A172 (cell line): ENCODE data around the gene IMMP2L. TPM values are rescaled to one million over a fixed set of nuclear protein-coding genes. Genes with fewer than 3 reads are reported as not detected.
"Not testable (repeated sequence)": the region's sequence is repeated elsewhere in the genome, so short reads cannot be mapped to it uniquely, and the experiment has no call there.

Source experiments
- DNase-seq: peaks from one replicate; pipeline ENCODE4 v3.0.0-alpha.2; 2015; ENCODE audit warnings: low spot score
- total RNA-seq: library from RNA; depleted of rRNA; stranded (reverse); fragments of >200 nt; shearing (Covaris generic); gene quantifications from 2 replicates; pipeline ENCODE4 v1.2.3, GENCODE V29; 2014

IMMP2L gene
- total RNA-seq, 1 experiment from 2014 or later = 22.6 TPM

DNA sequence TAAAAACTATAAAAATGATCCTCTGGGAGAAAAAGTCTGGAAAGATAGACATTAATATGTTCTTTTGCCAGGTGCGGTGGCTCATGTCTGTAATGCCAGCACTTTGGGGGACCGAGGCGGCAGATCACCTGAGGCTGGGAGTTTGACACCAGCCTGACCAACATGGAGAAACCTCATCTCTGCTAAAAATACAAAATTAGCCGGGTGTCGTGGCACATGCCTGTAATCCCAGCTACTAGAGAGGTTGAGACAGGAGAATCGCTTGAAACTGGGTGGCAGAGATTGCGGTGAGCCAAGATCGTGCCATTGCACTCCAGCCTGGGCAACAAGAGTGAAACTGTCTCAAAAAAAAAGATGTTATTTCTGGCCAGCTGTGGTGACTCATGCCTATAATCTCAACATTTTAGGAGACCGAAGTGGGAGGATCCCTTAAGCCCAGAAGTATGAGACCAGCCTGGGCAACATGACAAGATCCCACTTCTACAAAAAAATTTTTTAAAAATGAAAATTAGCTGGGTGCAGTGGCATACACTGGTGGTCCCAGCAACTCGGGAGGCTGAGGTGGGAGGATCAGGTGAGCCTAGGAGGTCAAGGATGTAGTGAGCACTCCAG, 573.3 kb downstream of the IMMP2L start:
- DNase-seq = no peak

DNA sequence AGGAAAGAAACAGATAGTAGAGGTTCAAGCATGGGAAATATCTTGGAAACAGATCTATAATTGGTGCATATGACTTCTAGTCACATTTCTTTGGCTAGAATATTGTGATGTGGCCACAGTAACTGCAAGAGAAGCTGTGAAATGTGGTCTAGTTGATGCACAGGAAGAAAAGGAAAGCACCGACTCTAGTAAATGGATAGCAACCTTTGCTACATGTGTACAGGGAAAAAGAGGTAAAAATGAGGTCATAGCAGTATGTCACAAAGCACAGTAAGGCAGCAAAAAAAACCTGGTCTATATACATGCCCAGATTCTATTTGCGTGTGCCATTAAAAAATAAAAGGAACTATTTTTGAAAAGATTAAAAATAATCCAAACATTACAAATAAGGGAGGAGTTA, 573.9 kb downstream of the IMMP2L start:
- no peak for DNase-seq

DNA sequence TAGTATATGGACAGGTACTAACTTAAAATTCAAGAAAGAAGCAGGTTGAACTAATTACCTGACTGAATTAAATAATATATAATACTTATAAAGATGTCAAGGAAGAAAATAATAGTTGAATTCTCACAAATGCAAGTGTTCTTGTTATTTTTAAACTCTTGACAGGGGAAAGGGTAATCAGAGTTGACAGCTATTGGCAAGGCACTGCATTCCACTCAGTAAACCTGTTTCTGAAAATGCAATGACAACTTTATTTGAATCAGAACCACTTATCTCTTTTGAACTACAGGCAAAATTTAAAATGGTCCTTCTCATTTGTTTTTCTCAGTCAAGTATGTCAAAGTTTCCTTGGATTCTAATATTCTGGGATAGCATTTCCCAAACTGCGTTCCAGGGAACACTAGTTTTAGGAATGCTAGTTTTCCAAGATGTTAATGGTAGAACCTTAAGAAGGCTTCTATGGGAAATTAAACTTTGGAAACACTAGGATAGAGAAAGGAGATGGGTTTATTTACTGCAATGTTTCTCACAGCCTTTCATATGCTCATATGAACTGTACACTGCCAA, 575.1 kb downstream of the IMMP2L start:
- DNase-seq = no peak

DNA sequence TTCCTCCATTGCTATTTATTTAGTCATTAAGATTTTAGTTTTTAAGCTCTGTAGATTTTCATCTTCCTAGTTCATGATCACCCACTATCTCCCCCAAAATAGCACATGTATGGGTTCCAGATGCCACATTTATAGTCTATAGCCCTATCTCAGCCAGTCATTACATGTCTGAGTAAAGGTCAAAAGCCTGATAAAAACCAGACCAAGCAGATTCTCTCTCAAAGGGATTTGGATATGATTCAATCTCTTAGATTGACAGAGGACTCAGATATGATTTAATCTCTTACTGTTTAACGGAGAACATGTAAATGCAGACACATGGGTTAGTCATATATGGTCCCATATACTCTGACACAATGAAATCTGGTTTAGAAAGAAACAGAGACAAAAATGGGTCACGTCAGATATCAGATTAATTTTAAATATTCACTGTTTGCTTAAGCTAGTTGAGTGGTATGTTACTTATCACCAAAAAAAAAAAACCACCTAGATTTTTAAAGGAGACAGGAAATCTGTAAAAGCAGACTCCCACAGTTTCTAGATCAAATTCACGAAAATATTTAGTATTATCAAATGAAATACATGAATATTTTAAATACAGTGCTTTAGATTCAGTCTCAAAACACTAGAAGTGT, 578.4 kb downstream of the IMMP2L start:
- no peak for DNase-seq

DNA sequence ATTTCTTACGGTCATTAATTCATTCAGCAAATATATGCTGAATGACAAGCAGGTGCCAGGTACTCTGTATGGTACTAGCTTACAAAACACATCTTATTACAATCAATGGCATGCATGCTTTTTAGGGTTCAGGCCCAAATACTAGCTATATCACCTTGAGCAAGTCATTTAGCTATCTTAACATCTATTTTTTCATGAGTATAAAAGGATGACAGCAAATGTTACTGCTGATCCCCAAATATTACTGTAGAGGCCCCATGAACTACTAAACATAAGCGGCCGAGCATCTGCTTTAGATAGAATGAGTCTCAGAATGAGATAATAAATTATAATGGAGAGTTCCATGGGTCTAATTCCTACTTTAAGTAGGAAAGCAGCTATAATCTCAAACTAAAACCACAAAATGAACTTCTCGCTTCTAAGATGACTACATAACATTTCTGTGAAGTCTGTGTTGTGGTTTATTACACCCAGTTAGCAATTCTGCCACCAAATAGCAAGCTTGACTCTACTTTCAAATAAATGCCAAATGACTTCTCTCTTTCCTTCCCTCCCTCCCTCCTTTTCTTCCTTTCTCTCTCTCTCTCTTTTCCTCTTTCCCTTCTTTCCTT, 585.1 kb downstream of the IMMP2L start:
- no peak for DNase-seq

DNA sequence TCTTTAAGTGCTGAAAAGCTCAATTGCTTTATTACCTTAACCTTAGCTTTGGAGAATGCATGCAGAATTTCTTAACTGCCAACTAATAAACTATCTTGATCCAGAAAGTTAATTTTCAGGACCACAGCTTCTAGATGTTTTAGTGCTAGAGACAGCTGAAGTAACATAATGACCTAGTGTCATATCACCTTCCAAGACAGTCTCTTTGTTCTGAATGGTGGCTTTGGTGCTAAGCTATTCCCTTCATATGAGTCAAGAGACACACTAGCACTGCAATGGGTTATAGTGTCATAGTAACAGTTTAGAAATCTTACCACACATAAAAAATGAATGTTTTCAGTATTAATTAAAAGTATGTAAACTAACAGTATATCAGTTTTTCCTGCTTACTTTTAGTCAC, 586.8 kb downstream of the IMMP2L start:
- no peak for DNase-seq

DNA sequence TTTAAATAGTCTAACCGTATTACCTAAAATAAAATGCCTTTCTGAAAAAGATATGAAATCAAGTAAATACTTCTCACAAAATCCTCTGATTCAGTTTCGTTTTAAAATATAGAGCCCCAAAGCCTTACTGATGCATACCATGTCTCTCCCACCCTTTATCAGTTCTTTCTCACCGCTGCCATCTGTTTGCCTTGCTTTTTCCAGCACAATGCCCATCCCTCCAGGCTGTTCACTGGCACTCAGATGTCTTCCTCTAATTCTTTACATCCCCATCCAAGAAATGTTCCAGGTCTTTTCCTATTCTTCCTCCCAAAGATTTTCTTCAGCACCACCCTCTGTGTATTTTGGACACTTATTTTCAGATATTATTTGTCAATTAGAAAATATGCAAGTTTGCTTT, 587.9 kb downstream of the IMMP2L start:
- no peak for DNase-seq

DNA sequence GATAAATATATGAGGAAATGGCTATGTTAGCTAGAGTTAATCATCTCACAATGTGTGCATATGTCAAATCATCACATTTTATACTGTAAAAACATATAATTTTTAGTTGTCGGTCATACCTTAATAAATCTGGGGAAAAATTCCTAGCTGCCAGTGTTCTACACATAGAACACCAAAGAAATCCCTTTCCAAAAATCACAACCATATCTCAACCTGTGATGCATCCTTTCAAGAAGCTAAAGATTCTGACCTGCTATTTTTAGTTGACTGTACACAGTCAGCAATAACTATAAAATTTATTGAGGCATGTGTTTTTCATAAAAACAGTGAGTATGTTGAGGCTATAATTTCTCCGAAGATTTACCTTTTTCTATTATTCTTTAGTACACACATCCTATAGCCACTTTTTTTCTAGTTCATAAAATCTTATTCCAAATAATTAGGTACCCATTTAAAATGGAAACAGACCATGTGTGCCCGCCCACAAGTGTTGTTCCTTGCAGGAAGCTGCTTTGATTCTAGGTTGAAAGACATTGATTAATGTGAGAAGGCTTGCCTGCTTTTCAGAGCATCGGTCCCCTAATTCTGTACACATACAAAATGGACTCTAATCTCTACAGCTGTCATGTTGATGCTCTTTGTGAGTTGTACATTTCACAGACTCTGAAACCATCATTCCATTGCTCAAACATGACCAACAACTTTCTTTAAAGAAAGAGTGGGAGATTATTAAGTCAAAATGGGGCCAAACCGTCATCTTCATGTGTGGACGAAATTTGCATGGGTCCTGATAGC, 588.9 kb downstream of the IMMP2L start:
- DNase-seq = no peak

DNA sequence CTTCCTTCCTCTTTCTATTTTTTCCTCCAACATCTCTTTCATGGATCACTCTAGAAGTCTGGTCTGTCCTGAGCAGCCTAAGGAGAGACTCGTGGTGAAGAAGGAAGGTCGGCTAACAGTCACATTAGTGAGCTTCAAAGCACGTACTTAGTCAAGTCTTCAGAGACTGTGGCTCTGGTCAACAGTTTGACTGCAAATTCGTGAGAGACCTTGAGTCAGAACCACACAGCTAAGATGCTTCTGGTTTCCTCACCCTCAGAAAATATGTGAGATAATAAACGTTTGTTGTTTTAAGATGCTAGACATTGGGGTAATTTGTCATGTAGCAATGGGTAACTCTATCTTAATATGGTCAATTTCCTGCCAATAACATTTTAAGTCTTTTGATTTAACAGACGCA, 597.5 kb downstream of the IMMP2L start:
- no peak for DNase-seq

DNA sequence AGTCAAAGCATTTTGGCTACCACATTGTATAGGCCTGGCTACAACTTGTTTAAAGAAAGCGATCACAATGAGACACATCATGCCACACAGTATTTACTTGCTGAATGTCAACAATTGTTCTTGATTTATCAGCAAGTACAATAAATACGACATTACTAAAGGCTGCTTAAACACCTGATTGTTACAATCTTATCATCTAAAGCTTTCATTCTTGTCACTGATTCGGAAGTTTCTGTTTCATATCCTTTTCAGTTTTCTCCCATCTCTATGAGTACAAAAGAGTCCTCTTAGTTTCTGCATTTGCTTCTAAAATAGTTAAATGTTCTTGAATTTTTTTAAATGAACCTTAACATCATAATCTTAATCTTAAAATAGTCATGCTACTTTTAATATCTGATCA, 599.5 kb downstream of the IMMP2L start:
- no peak for DNase-seq

DNA sequence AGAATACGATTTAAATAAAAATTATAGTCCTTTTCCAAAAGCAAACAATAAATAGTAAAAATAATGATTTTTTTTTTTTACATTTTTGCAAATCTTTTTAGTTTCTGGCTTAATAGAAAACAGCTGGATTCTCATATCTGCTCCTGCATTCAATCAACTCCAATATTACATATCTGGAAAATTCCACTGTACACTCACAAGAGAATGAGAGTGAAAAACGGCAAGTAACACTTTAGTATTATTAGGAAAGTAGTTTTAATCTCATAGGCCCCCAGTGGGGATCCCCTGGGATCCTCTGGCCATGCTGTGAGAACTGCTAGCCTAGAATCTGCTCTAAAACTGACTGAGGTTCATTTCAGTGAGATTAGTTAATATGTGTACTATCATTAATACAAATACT, 599.9 kb downstream of the IMMP2L start:
- DNase-seq = no peak

DNA sequence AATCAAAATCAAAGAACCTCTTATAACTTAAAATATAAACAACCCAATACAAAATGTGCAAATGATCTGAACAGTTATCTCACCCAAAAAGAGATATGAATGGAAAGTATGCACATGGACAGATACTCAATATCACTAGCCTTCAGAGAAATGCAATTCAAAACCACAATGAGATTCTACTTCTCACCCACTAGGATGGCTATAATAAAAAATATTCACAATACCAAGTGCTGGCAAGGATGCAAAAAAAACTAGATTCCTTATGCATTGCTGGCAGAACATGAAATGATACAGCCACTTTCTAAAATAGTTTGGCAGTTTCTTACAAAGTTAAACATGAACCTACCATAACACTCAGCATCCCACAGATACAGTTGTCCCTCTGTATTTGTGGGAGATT, 601.5 kb downstream of the IMMP2L start:
- no peak for DNase-seq

DNA sequence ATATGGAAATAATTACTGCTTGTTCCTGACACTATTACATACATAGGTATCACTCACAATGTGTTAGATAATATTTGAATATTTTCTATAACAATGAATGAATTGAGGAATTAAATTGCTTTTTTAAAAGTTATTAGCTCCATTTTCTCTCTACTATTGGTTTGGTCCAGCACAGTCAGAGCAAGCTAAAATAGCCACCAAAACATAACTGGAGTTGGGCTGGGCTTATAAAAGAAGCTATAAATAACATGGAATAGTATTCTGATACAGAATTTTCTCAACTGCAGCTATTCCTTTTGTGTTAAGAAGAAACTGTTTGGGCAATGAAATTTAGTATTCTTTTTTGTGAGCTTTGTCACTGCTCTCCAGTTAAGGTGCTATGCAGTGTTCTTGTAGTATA, 614.0 kb downstream of the IMMP2L start:
- no peak for DNase-seq

DNA sequence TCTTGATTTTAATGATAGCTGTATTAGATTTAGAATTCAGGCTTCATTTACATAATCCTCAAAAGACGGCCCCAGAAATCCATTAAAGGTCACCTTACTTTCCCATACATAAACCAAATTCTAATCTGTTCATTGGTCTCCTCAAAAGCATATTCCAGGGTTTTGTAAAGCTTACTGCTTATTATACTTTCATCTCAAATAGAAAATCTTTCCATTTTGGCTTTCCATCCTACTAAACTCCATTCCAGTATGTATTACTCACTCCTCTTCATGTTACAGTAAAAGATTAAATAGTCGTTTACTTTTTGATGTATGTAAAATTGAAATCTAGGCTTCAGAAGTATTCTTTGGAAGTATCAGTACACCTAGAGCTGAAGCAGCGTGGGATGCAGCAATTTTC, 614.9 kb downstream of the IMMP2L start:
- no peak for DNase-seq

DNA sequence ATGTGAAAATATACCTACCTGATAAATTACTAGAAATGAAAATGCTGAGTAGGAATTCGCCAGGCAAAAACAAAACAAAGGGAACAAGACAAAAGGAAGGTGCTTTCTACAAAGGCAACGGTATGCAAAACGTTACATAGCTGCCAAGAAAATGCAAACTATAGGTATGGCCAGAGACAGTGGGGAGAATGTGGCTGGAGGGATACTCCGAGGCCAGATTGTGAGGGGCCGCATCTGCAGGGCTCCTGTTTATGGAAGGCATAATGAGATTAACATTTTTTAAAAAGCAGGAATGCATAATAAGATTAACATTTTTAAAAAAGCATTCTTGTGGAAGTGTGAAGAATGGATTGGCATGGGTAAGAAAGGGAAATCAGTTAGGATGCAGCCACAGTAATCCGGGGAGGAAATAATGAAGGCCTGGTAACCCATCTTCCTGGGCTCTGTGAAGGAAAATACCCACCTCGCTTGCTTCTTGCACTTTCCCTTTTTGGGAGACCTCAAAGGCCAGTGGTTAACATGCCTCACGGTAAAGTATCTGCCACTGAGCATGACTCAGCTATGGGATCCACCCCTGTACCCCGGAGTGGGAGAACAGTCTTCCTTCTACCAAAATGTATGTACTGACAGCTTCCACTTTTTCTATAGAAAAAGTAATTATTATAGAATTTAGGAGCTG, 617.2 kb downstream of the IMMP2L start:
- DNase-seq = no peak

DNA sequence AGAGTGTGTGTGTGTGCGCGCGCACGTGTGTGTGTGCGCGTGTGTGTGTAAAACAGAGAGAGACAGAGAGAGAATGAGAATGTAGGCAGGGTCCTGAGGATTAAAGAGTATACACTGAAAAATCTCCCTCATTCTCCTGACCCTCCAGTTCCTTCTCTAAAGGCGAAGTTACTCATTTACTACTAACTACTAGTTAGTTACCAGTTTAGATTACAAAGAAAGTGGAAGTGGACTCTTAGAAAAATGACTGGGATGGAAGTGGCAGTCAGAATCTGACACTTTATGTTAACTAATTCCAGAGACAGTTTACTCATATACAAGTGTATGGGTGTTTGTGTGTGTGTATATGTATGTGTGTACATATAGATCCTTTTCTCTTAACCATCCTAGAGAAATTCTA, 617.8 kb downstream of the IMMP2L start:
- no peak for DNase-seq

DNA sequence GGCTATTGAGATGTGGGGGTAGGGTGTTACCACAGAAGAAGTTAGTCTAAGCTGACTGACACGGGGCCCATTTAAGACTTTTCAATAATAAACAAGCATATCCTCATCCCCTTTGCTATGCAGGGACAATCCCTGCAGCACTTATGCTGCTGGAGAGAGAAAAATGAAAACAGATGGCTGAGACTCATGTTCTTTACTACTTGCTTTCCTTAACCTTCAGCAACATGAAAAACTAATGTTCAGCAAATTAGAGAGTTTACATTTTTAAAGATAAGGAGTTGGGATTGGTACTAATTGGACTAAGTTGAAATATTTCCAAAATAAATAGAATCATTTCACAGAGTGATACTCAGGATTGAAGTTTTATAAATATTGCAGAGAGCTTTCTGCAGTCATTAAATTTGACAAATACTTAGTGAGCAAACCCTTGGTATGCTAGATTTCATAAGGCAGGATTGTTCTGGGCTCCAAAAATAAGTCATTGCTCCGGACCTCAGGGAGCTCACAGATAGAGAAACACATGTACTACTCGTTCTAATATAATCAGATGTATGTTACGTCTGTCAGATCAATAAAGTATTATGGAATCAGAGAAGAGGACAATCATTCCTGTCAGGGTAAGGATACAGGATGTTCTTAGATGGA, 618.5 kb downstream of the IMMP2L start:
- DNase-seq = no peak

DNA sequence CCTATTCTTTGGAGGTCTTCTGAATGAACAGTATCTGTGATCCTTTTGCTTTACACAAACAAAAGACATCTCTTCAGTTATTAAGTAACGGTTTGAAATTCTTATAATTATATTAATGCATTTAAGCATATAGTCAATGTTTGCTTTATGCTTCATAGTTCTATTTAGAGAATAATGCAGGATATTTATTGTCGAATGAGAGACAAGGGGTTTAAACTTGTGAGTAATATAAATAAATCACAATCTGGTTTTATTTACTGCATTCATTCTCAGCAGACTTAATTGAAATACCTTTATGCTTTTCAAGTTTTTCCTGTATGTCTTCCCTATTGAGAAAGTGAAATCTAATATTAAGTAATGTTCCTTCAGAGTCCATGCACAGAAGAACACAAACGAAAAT, 620.9 kb downstream of the IMMP2L start:
- no peak for DNase-seq

DNA sequence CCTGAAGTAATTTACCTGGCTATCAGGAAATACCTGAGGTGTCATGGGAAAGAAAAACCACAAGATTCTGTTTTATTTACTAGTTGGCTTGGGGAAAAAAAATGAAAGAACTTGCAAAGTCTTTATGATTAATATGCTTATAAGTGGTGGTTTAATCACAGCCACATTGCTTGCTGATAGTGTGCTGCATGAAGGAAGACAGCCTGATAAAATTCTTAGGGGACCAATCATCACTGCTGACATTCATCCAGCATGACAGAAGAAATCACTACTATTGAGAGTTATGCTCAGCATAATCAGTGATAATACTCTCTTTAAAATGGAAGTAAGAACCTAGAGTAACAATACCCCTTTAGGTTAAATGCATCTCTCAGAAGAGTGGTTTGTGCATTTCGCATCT, 621.5 kb downstream of the IMMP2L start:
- no peak for DNase-seq

DNA sequence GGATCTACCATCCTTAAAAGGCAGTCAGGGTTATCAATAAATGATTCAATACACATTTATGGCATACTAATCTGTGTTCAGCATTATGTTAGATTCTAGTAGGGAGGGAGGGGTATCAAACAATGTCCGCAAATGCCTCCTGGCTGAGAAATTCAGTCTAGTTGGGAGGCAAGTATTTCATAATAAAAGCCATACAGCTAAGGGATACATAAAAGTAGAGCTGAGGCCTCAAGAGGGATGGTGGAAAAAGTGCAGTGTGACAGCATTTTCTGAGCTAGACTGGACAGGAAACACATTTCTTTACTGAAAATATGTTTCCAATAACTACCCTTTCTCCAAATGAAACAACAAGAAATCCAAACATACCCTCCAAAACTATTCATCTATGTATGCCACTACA, 624.1 kb downstream of the IMMP2L start:
- no peak for DNase-seq

DNA sequence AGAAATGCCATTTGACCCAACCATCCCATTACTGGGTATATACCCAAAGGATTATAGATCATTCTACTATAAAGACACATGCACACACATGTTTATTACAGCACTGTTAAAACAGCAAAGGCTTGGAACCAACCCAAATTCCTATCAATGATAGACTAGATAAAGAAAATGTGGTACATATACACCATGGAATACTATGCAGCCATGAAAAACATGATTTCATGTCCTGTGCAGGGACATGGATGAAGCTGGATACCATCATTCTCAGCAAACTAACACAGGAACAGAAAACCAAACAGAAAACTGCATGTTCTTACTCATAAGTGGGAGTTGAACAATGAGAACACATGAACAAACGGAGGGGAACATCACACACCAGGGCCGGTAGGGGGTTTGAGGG, 625.6 kb downstream of the IMMP2L start:
- not testable (repeated sequence) for DNase-seq
